ENCODE results near the gene ADH5.
"Not testable (repeated sequence)": the region's sequence is repeated elsewhere in the genome, so short reads cannot be mapped to it uniquely, and the experiment has no call there.

ADH5 gene

GRCh38 chr4:99084595-99084994, 4.0 kb downstream of the ADH5 start:
- no peak for DNase-seq (ENCODE audit: low spot score)

DNA sequence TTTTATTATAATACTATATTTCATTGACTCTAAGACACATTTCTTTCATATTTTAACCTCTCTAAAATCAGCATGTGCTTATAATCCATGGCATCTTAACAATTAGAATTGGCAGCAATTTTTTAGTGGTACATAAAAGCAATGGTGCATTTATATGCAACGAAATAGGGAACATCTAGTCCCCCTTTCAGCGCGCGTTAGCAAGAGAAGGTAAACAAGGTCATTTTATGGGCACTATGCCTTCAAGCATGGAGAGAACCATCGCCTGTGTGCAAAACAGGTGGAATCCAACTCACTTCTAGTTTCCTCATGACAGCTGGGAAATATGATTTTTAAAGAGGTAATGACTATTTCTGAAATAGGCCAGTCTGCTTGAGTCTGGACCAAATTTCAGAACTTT, 6.4 kb downstream of the ADH5 start:
- DNase-seq (ENCODE audit: low spot score) = no peak

DNA sequence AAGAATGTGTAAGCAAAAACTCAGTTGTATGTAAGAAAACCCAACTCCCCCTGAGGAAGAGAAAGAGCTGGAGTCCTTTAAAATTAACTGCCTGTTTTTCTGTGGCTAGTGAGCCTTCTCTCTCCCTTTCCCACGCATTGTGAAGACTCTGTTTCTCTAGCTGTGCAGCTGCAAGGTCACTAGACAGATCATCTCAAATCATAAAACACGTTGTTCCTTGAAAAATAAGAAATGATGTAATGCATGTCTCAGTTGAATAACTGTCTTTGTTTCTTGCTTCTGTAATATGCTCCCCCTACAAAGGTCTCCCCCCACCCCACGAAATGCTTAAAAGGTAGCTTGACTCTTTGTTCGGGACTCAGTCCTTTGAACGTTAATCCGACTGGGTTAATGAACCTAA, 7.7 kb downstream of the ADH5 start:
- not testable (repeated sequence) for DNase-seq (ENCODE audit: low spot score)

DNA sequence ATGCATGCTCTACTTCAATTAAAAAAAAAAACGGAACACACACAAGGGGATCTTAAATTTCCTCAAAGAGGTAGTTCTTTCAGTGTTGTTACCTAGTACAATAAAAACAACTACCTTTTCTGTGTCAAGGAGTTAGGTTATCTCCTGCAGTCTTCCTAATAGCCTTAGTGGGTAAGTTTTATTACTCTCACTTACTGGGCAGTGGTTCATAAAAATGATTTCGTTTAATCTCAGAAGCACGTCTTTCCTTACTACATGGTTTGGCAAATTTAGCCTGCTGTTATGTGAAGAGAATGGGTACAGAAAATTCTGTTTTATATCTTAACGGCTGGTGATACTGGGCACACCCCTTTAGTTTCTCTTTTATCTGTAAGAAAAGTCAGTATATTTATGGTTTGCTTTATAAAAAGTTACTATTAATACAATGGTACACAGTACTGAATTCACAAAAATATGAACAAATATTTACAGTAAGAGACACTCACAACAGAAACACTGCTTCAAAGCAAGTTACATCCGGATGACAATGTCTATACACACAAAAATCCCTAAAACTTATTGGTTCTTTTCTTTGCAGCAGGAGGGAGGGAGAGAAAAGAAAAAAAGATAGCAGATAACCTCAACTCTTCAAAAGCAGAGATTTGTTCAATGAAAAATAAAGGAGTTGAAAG, 8.8 kb downstream of the ADH5 start:
- DNase-seq (ENCODE audit: low spot score) = no peak

- no peak for DNase-seq (ENCODE audit: low spot score)
These were observed 9.5 kb downstream of the ADH5 start for GRCh38 chr4:99078931-99079624.

DNA sequence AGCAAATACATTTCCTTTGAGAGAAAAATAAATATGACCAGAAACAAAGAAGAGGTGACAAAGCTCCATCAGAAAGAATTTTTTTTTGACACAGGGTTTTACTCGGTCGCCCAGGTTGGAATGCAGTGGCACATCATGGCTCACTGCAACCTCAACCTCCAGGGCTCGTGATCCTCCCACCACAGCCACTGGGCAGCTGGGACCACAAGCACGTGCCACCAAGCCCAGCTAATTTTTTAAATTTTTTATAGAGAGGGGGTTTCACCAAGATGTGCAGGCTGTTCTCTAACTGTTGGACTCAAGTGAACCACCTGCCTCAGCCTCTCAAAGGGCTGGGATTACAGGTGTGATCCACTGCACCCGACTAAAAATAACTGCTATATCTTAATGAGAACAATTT, 10.3 kb downstream of the ADH5 start:
- DNase-seq (ENCODE audit: low spot score) = no peak

DNA sequence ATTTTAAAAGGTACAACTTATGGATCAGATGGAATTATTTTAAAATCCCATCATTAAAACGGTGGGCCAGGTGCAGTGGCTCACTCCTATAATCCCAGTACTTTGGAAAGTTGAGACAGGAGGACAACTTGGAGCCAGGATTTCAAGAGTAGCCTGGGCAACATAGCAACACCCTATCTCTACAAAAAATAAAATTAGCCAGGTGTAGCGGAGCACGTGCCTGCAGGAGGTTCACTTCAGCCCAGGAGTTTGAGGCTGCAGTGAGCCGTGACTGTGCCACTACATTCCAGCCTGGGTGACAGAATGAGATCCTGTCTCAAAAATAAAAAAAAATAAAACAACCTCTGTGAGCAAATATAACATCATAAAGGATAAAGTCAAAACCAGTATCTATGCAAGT, 11.4 kb downstream of the ADH5 start:
- no peak for DNase-seq (ENCODE audit: low spot score)

GRCh38 chr4:99076292-99076976, 12.2 kb downstream of the ADH5 start:
- DNase-seq (ENCODE audit: low spot score) = no peak

DNA sequence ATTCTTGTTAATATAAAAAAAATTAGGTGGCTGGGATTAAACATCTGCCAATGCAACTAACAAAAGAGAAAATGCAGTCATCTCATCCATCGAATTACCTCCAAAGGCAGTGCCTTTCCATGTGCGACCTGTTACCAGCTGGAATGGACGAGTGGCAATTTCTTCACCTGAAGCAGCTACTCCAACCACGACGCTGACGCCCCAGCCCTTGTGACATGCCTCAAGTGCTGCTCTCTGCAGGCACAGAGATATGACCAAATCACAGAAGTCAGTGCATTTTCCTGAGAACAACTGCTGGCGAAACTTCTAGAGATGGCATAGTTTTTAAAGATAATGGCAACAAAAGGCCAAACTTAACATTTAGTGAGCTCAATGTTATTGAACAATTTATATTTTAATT, 13.8 kb downstream of the ADH5 start:
- no peak for DNase-seq (ENCODE audit: low spot score)

GRCh38 chr4:99071159-99071558, 17.4 kb downstream of the ADH5 start:
- no peak for DNase-seq (ENCODE audit: low spot score)

GRCh38 chr4:99067617-99068016, 21.0 kb downstream of the ADH5 start:
- DNase-seq (ENCODE audit: low spot score) = no peak

DNA sequence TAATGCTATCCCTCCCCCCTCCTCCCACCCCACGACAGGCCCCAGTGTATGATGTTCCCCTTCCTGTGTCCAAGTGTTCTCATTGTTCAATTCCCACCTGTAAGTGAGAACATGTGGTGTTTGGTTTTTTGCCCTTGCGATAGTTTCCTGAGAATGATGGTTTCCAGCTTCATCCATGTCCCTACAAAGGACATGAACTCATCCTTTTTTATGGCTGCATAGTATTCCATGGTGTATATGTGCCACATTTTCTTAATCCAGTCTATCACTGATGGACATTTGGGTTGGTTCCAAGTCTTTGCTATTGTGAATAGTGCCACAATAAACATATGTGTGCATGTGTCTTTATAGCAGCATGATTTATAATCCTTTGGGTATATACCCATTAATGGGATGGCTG, 23.1 kb downstream of the ADH5 start:
- not testable (repeated sequence) for DNase-seq (ENCODE audit: low spot score)

- no peak for DNase-seq (ENCODE audit: low spot score)
These were observed 26.5 kb downstream of the ADH5 start for GRCh38 chr4:99062120-99062519.

GRCh38 chr4:99061048-99061700, 27.4 kb downstream of the ADH5 start:
- DNase-seq (ENCODE audit: low spot score) = no peak

DNA sequence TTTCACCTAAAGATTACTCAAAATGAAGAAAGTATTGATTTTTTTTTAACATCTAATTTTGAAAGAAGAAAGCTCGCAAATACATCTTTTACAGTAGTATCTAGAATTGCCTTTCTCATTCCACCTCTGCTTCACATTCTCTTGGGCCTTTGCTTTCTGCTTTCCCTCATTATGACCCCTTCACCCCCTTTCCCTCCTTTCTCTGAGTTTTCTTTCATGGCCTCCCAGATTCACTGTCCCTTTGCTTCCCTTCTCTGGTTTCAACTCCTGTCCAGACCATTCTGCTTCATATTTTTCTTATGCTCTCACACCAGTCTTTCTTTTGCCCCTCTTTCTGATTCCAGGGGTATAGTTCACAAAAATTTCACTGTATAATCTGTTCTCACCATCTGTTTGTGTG, 29.0 kb downstream of the ADH5 start:
- no peak for DNase-seq (ENCODE audit: low spot score)

DNA sequence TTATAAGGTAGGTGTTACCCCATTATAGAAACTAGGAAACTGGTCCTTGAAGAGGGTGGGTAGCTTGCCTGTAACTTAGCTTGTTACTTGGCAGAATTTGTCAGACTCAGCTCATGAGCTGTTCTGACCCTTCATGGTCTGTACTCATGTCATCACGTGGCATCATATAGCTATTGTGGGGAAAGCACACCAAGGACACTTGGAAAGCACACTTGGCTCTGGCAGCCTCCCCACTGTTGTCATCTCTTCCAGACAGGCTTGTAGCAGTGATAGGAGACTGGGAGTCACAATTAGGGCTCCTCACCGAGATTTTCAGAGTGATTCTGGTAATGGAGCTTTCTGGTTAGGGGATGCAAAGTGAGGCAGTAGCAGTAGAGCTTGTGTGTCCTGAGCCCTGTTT, 30.4 kb downstream of the ADH5 start:
- DNase-seq (ENCODE audit: low spot score) = no peak

- no peak for DNase-seq (ENCODE audit: low spot score)
These were observed 34.1 kb downstream of the ADH5 start for GRCh38 chr4:99054428-99054994.

- no peak for DNase-seq (ENCODE audit: low spot score)
These were observed 35.7 kb downstream of the ADH5 start for GRCh38 chr4:99052902-99053301.

- DNase-seq (ENCODE audit: low spot score) = no peak
These were observed 40.9 kb downstream of the ADH5 start for GRCh38 chr4:99047710-99048109.

DNA sequence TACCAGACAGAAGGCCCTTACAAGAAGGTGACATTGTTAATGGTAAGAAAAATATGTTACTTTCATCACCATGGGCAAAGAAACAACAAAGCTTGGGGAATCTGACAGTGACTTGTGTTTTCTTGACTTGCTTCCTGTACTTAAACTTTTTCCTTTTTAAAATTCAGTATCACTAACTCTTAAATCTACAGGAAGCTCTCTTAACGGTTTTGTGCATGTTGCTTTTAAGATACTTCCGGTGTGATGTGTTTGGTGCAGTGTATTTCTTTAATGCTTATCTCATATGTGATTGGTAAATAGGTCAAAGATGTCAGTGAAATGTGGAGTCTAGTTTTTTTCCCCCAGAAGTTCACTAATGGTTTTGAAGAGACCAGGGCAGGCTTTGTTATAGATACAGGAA, 45.2 kb downstream of the ADH5 start:
- no peak for DNase-seq (ENCODE audit: low spot score)

DNA sequence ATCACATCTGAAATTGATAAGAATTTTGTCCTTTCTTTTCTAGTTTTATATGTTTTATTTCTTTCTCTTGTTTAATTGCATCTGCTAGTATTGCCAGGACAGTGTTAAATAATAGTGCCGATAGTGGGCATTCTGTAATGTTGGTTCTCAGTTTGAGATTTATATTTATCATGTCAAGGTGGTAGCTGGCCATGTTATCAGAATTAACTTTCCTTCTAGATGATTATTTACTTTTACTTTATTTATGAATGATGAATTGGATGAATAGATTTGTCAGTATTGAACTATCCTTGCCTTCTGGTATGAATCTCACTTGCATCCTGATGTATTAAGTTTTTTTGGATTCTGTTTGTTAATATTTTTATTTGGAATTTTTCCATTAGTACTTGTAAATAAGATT, 50.4 kb downstream of the ADH5 start:
- DNase-seq (ENCODE audit: low spot score) = no peak

DNA sequence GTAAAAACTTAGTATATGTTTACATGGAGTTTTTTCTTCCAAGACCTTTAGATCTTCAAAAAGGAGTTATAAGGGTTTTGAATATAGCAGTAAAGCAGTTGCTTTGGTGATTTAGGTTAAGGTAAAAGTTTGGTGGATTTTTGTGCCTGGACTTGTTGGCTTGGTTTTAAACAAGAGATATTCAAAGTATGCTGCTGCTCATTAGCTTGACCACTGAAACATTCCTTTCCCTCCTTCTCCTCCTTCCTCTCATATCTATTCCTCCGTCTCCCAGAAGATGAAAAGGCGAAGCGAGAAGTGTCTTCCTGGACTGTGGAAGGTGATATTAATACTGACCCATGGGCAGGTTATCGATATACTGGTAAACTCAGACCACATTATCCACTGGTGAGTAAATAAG, 54.6 kb downstream of the ADH5 start:
- no peak for DNase-seq (ENCODE audit: low spot score)

- DNase-seq (ENCODE audit: low spot score) = no peak
These were observed 58.7 kb downstream of the ADH5 start for GRCh38 chr4:99029852-99030251.
